Activated CD4-positive, CD25-positive, alpha-beta regulatory T cell treated with anti-CD3 and anti-CD28 coated beads, Interleukin-2, amount 50 U/mL, for 72 hours (primary cell): ENCODE measurements around the gene PPM1A.
"Not testable (repeated sequence)": the region's sequence is repeated elsewhere in the genome, so short reads cannot be mapped to it uniquely, and the experiment has no call there.

Experiments
- DNase-seq: peaks from one replicate; pipeline ENCODE4 v3.0.0; 2021

Gene PPM1A

GRCh38 chr14:60272177-60272576 is 23.2 kb downstream of the PPM1A start:
- no peak for DNase-seq

GRCh38 chr14:60273956-60274355 is 24.9 kb downstream of the PPM1A start:
- no peak for DNase-seq

- DNase-seq: no peak
Measured at GRCh38 chr14:60274448-60274847, 25.4 kb downstream of the PPM1A start.

GRCh38 chr14:60275932-60276331 is 26.9 kb downstream of the PPM1A start:
- no peak for DNase-seq

GRCh38 chr14:60276347-60276746 is 27.3 kb downstream of the PPM1A start:
- no peak for DNase-seq

GRCh38 chr14:60277605-60278190 is 28.7 kb downstream of the PPM1A start:
- no peak for DNase-seq

- no peak for DNase-seq
Measured at GRCh38 chr14:60278350-60278749, 29.3 kb downstream of the PPM1A start.

GRCh38 chr14:60287452-60287851 is 38.4 kb downstream of the PPM1A start:
- DNase-seq: no peak

GRCh38 chr14:60288279-60288678 is 39.3 kb downstream of the PPM1A start:
- no peak for DNase-seq

GRCh38 chr14:60294411-60295069 is 45.5 kb downstream of the PPM1A start:
- no peak for DNase-seq

GRCh38 chr14:60300019-60300418 is 51.0 kb downstream of the PPM1A start:
- DNase-seq: no peak

GRCh38 chr14:60301685-60302084 is 52.7 kb downstream of the PPM1A start:
- no peak for DNase-seq

- no peak for DNase-seq
Measured at GRCh38 chr14:60302663-60303062, 53.6 kb downstream of the PPM1A start.

GRCh38 chr14:60303745-60304144 is 54.7 kb downstream of the PPM1A start:
- no peak for DNase-seq

- no peak for DNase-seq
Measured at GRCh38 chr14:60304509-60304908, 55.5 kb downstream of the PPM1A start.

GRCh38 chr14:60309867-60310552 is 61.0 kb downstream of the PPM1A start:
- no peak for DNase-seq

GRCh38 chr14:60311417-60311816 is 62.4 kb downstream of the PPM1A start:
- no peak for DNase-seq

GRCh38 chr14:60313093-60313492 is 64.1 kb downstream of the PPM1A start:
- no peak for DNase-seq

GRCh38 chr14:60315196-60315990 is 66.4 kb downstream of the PPM1A start:
- DNase-seq: no peak

- no peak for DNase-seq
Measured at GRCh38 chr14:60317609-60318008, 68.6 kb downstream of the PPM1A start.

GRCh38 chr14:60320860-60321259 is 71.8 kb downstream of the PPM1A start:
- DNase-seq: not testable (repeated sequence)

GRCh38 chr14:60323199-60323896 is 74.3 kb downstream of the PPM1A start:
- no peak for DNase-seq

GRCh38 chr14:60324837-60325236 is 75.8 kb downstream of the PPM1A start:
- no peak for DNase-seq
